H1 (cell line): Measurements from ENCODE around the gene TIFAB. TPM values are rescaled to one million over a fixed set of nuclear protein-coding genes. Genes with fewer than 3 reads are reported as not detected.

Experiments
- CTCF ChIA-PET: fragments of 300-600 bp; sonication (Branson Sonifier 250); formaldehyde crosslinking; loops from one replicate; lab custom pipeline; 2021; ENCODE audit not compliant: partially characterized antibody; lab: Charles Lee
- POLR2A ChIA-PET: fragments of 300-600 bp; sonication (Branson Sonifier 250); formaldehyde crosslinking; loops from one replicate; lab custom pipeline; 2021; ENCODE audit warnings: inconsistent platforms; ENCODE audit not compliant: partially characterized antibody; lab: Charles Lee
- DNase-seq, 2 experiments: peaks; one replicate each; pipeline versions ENCODE4 v3.0.0 to v3.0.0-alpha.2; 2010 to 2022; ENCODE audit warnings: low spot score in 2 of 2, low read depth in 1 of 2, mixed read lengths in 1 of 2
- FAIRE-seq: peaks from 2 replicates; lab custom pipeline; 2011; peaks lifted over from hg19 to GRCh38; lab: Jason Lieb, UNC
- H2AFZ ChIP-seq: 2 replicates; pipeline ENCODE4 v1.8.1; 2012; ENCODE audit warnings: low read length, inconsistent platforms
- H2AK5ac ChIP-seq: 2 replicates; pipeline ENCODE4 v1.6.1; 2013; ENCODE audit warnings: low read depth, low read length
- H2BK120ac ChIP-seq: replicated peaks from 2 replicates; pipeline ENCODE3; 2013; ENCODE audit warnings: low read depth, low read length, inconsistent platforms
- H2BK12ac ChIP-seq: 2 replicates; pipeline ENCODE4 v1.6.1; 2013; ENCODE audit warnings: low read depth, low read length
- H2BK15ac ChIP-seq: 2 replicates; pipeline ENCODE4 v1.6.1; 2013; ENCODE audit warnings: low read length
- H2BK20ac ChIP-seq: 2 replicates; pipeline ENCODE4 v1.6.1; 2013; ENCODE audit warnings: low read length
- H2BK5ac ChIP-seq: 2 replicates; pipeline ENCODE4 v1.6.1; 2013; ENCODE audit warnings: low read depth, low read length
- H3K14ac ChIP-seq: 2 replicates; pipeline ENCODE4 v1.6.1; 2013; ENCODE audit warnings: inconsistent platforms; ENCODE audit not compliant: insufficient read length
- H3K18ac ChIP-seq: 2 replicates; pipeline ENCODE4 v1.6.1; 2013; ENCODE audit warnings: low read length; ENCODE audit errors: extremely low read depth
- H3K23ac ChIP-seq: 2 replicates; pipeline ENCODE4 v1.6.1; 2013; ENCODE audit warnings: inconsistent platforms; ENCODE audit not compliant: insufficient read length
- H3K23me2 ChIP-seq: 2 replicates; pipeline ENCODE4 v1.6.1; 2013; ENCODE audit warnings: low read depth, low read length
- H3K27ac ChIP-seq: 2 replicates; pipeline ENCODE4 v1.6.1; 2011; ENCODE audit warnings: low read depth, low read length, inconsistent platforms
- H3K27me3 ChIP-seq, 4 experiments: replicated peaks in 1 of 4; 1 replicate in 1 of 4; 2 replicates in 3 of 4; pipeline versions ENCODE4 v1.6.1 to v1.8.1; 2011 to 2013; ENCODE audit warnings: low read length in 3 of 4, mild to moderate bottlenecking in 3 of 4, inconsistent platforms in 2 of 4, mixed read lengths in 2 of 4, moderate library complexity in 1 of 4; ENCODE audit not compliant: control insufficient read depth in 3 of 4, insufficient read depth in 3 of 4; ENCODE audit errors: extremely low read depth in 1 of 4
- H3K36me3 ChIP-seq, 4 experiments: 2 replicates each; pipeline versions ENCODE4 v1.6.1 to v1.8.1; 2011 to 2013; ENCODE audit warnings: mild to moderate bottlenecking in 4 of 4, low read length in 3 of 4, moderate library complexity in 2 of 4, control low read depth in 1 of 4, inconsistent platforms in 1 of 4; ENCODE audit not compliant: insufficient read depth in 4 of 4, control insufficient read depth in 2 of 4
- H3K4ac ChIP-seq: replicated peaks from 2 replicates; pipeline ENCODE3; 2013; ENCODE audit warnings: low read length, low read depth, mixed read lengths, inconsistent platforms; ENCODE audit not compliant: insufficient read length
- H3K4me1 ChIP-seq, 4 experiments: replicated peaks in 1 of 4; 1 replicate in 1 of 4; 2 replicates in 3 of 4; pipeline versions ENCODE4 v1.6.1 to v1.8.1; 2011 to 2013; ENCODE audit warnings: low read length in 3 of 4, inconsistent platforms in 2 of 4, mixed read lengths in 1 of 4; ENCODE audit not compliant: insufficient read depth in 4 of 4, control insufficient read depth in 3 of 4
- H3K4me2 ChIP-seq, 2 experiments: 2 replicates each; pipeline versions ENCODE4 v1.6.1 to v1.8.1; 2011 to 2013; ENCODE audit warnings: low read depth in 2 of 2, low read length in 2 of 2, control low read depth in 1 of 2, inconsistent platforms in 1 of 2, mild to moderate bottlenecking in 1 of 2; ENCODE audit not compliant: insufficient read depth in 1 of 2
- H3K4me3 ChIP-seq, 4 experiments: fragments of 200-600, 300-600 bp in 1 of 4; sonication (generic), shearing (Covaris generic), sonication (Bioruptor Twin) in 1 of 4; 2 replicates each; pipeline versions ENCODE4 v1.5.1 to v1.8.1; 2011 to 2016; ENCODE audit warnings: low read length in 4 of 4, low read depth in 3 of 4, control low read depth in 2 of 4, inconsistent platforms in 2 of 4, mild to moderate bottlenecking in 2 of 4, mixed read lengths in 1 of 4, moderate library complexity in 1 of 4; ENCODE audit not compliant: insufficient read depth in 2 of 4; ENCODE audit errors: extremely low read depth in 1 of 4
- H3K56ac ChIP-seq: replicated peaks from 2 replicates; pipeline ENCODE3; 2013; ENCODE audit warnings: low read depth, mild to moderate bottlenecking, mixed read lengths, low read length, inconsistent platforms; ENCODE audit not compliant: insufficient read length
- H3K79me1 ChIP-seq: 2 replicates; pipeline ENCODE4 v1.6.1; 2013; ENCODE audit warnings: low read depth, low read length, control low read depth
- H3K79me2 ChIP-seq, 2 experiments: 2 replicates each; pipeline versions ENCODE4 v1.6.1 to v1.8.1; 2012 to 2013; ENCODE audit warnings: low read length in 2 of 2, mild to moderate bottlenecking in 2 of 2, inconsistent platforms in 1 of 2; ENCODE audit not compliant: insufficient read depth in 2 of 2, control insufficient read depth in 1 of 2
- H3K9ac ChIP-seq, 4 experiments: replicated peaks in 1 of 4; 1 replicate in 1 of 4; 2 replicates in 3 of 4; pipeline versions ENCODE4 v1.6.1 to v1.8.1; 2011 to 2013; ENCODE audit warnings: low read depth in 3 of 4, low read length in 3 of 4, control low read depth in 2 of 4, mild to moderate bottlenecking in 2 of 4, moderate library complexity in 2 of 4, inconsistent platforms in 1 of 4; ENCODE audit errors: extremely low read depth in 1 of 4
- H3K9me3 ChIP-seq, 2 experiments: 2 replicates each; pipeline versions ENCODE4 v1.6.1 to v1.8.1; 2012 to 2013; ENCODE audit warnings: mild to moderate bottlenecking in 2 of 2, moderate library complexity in 2 of 2, control low read depth in 1 of 2, inconsistent platforms in 1 of 2, low read depth in 1 of 2, low read length in 1 of 2, mixed read lengths in 1 of 2; ENCODE audit not compliant: insufficient read depth in 2 of 2
- H4K20me1 ChIP-seq, 2 experiments: replicated peaks in 1 of 2; 2 replicates each; pipeline versions ENCODE3 to v1.8.1; 2011 to 2013; ENCODE audit warnings: inconsistent platforms in 2 of 2, low read length in 2 of 2, mild to moderate bottlenecking in 1 of 2; ENCODE audit not compliant: insufficient read depth in 2 of 2, control insufficient read depth in 1 of 2
- H4K5ac ChIP-seq: 2 replicates; pipeline ENCODE4 v1.6.1; 2013; ENCODE audit warnings: low read length, low read depth, mixed read lengths, inconsistent platforms; ENCODE audit not compliant: insufficient read length
- H4K8ac ChIP-seq: 2 replicates; pipeline ENCODE4 v1.8.0; 2013; ENCODE audit warnings: mild to moderate bottlenecking, moderate library complexity, low read length, inconsistent platforms; ENCODE audit not compliant: insufficient read depth; ENCODE audit errors: extremely low read depth
- H4K91ac ChIP-seq: replicated peaks from 2 replicates; pipeline ENCODE3; 2013; ENCODE audit warnings: low read length, mixed read lengths, inconsistent platforms; ENCODE audit not compliant: insufficient read length
- KDM4A ChIP-seq: IDR thresholded peaks from one replicate; pipeline ENCODE4 v1.7.1; 2012; ENCODE audit warnings: low read depth, mild to moderate bottlenecking, moderate library complexity, low read length, inconsistent platforms; ENCODE audit not compliant: severe bottlenecking
- SUZ12 ChIP-seq: fragments of 200-600 bp; sonication (generic); IDR thresholded peaks from 2 replicates; pipeline ENCODE4 v1.6.1; 2012; ENCODE audit warnings: mild to moderate bottlenecking, inconsistent platforms, low read length, moderate library complexity, mixed read lengths
- YY1 ChIP-seq: IDR thresholded peaks from 2 replicates; pipeline ENCODE4 v1.6.1; 2011; ENCODE audit warnings: low read depth, mild to moderate bottlenecking, low read length
- WGBS, 2 experiments: shearing (Covaris generic) in 1 of 2; methylation state at CpG; one replicate each; pipeline versions ENCODE4 v1.1.6 to v1.1.7; 2013 to 2015; ENCODE audit warnings: low lambda C conversion rate in 2 of 2, mixed read lengths in 2 of 2, inconsistent platforms in 1 of 2, low coverage in 1 of 2, missing lambda C conversion rate in 1 of 2; ENCODE audit not compliant: insufficient replicate concordance in 2 of 2, insufficient coverage in 1 of 2, insufficient read length in 1 of 2; ENCODE audit errors: extremely low coverage in 1 of 2, missing lambda C conversion rate in 1 of 2; 5-methylcytosine and 5-hydroxymethylcytosine counted together
- polyA plus RNA-seq, 7 experiments: library from polyadenylated mRNA; depleted of rRNA in 3 of 7; stranded (reverse) in 5 of 7; unstranded in 2 of 7; fragments of >200 nt in 5 of 7; fragments of 200-250 nt in 2 of 7; gene quantifications; 1 replicate in 5 of 7; 2 replicates in 1 of 7; 4 replicates in 1 of 7; pipeline versions ENCODE4 v1.2.1 to v1.2.3, GENCODE V29; 2011 to 2013; ENCODE audit warnings: missing spikeins in 2 of 7, mixed read lengths in 2 of 7
- total RNA-seq: library from RNA; stranded (reverse); fragmentation: NEBNext Ultra II Directional; extraction: Animal tissue kit (Norgen Biotek cat#: 25700); gene quantifications from 2 replicates; pipeline ENCODE4 v1.2.1, GENCODE V29; 2021

TIFAB gene
- total and polyA plus RNA-seq, 2 of the 8 experiments (the other 6 are each of a cell fraction or from before 2014, with no cell fraction given), result not detected

DNA sequence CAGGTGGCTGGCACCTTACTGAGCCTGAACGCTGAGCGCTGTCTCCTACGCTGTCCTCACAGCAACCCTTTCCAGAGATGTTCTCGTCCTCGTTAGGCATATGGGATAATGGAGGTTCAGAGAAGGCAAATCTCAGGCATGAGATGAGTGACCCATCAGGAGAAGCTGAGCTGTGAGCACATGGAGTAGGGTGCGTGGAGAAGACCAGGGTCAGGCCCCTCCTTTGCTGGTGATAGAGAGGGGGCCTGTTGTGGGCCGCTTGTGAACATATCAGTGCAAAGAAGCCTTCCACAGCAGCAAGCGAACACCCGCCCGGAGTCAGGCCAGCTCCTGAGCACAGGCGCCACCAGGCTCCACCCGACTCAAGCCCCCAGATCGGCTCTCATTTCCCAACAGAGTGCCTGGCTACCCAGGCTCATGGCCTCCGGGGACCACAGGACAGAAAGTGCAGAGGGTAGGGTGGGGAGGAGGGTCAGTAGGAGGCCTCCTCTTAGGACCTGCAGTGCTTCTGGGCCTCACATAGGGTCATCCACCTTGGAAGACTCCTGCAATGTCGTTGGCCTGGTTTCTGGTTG, 15.0 kb upstream of the TIFAB start:
- Histone ChIP-seq H2AFZ (no peak overlapping the region), H3K14ac (no peak overlapping the region), H2BK15ac (0 out of 2 replicates have a peak overlapping the region, but pooled peaks have one; percentile 46), H4K91ac (no peak overlapping the region), H4K8ac (no peak overlapping the region), H3K9me3 (no peaks in the 10 kb centered on the region), H2AK5ac (no peak overlapping the region), H3K36me3 (no peaks in the 10 kb centered on the region), H3K27me3 (peaks cover 53 to 86% (median 70%) of the 10 kb centered on the region in 4 experiments), H3K4ac (no peak overlapping the region), H3K23ac (no peak overlapping the region), H3K23me2 (peaks cover 5% of the 10 kb centered on the region), H2BK20ac (no peak overlapping the region), H3K18ac (peak overlapping the region; percentile 48), H4K5ac (no peak overlapping the region), H3K4me1 (peaks cover 0 to 15% (median 8%) of the 10 kb centered on the region in 4 experiments; a peak in 5 of 7 replicates), H2BK120ac (no peak overlapping the region), H3K4me3 (peak overlapping the region in 1 of 4 experiments; percentile 57; a peak in 3 of 8 replicates), H3K9ac (no peak overlapping the region), H3K79me2 (no peaks in the 10 kb centered on the region), H2BK12ac (no peak overlapping the region; the same call in 1 of the 2 replicates), H3K4me2 (peak overlapping the region; percentile 63 to 81), H3K79me1 (no peaks in the 10 kb centered on the region; the same call in 1 of the 2 replicates), H3K56ac (no peak overlapping the region), H3K27ac (no peak overlapping the region), H2BK5ac (no peak overlapping the region), H4K20me1 (peaks cover 0 to 12% of the 10 kb centered on the region in 2 experiments)
- DNase-seq (no peak), FAIRE-seq (no peak)
- 54% methylated on average over 15 of the region's 15 CpGs; no CpG with 5 or more reads in 1 of the 2 experiments for WGBS, 2 experiments
- TF ChIP-seq YY1, result no peak
- TF ChIP-seq SUZ12, result peak; percentile 46; the same call in 1 of the 2 replicates
- peak; percentile 12 for TF ChIP-seq KDM4A
- ChIA-PET CTCF (interaction anchor here (0.8 to 21.6 kb wide), 26 partner anchors 9 to 407 kb away, joined by 3 to 778 read pairs (median 8); partner anchors contain the start of genes DCANP1, NEUROG1 and TIFAB), POLR2A (interaction anchor here (1.4 to 1.6 kb wide), 2 partner anchors 84 to 86 kb away, joined by 3 to 6 read pairs; no protein-coding TSS in a partner anchor)
